Transverse colon (tissue), 4 donors: ENCODE measurements around the gene MGST1.

ENCODE experiments used
- EP300 ChIP-seq: sonication (generic); formaldehyde crosslinking; IDR thresholded peaks from one replicate; pipeline ENCODE4 v1.6.1; 2017; ENCODE audit warnings: antibody characterized with exemption, low read depth
- POLR2A ChIP-seq: fragments of 450-650 bp; IDR thresholded peaks from one replicate; pipeline ENCODE4 v1.6.1; 2016; ENCODE audit warnings: antibody characterized with exemption, mild to moderate bottlenecking, moderate library complexity
- POLR2AphosphoS5 ChIP-seq, 3 donors: sonication (generic); formaldehyde crosslinking; IDR thresholded peaks; one replicate each; pipeline ENCODE4 v1.6.1; 2016; ENCODE audit warnings: antibody characterized with exemption in 3 of 3
- TF ChIP-seq, protein P1 (sequence below), 5 experiments: fragments of 200-600 bp in 3 of 5; fragments of 450-650 bp in 2 of 5; sonication (generic) in 3 of 5; IDR thresholded peaks; 1 replicate in 2 of 5; 2 replicates in 3 of 5; pipeline ENCODE4 v1.5.1; 2016 to 2017; ENCODE audit warnings: antibody characterized with exemption in 5 of 5, inconsistent platforms in 3 of 5, mild to moderate bottlenecking in 2 of 5, moderate library complexity in 1 of 5

DNA sequence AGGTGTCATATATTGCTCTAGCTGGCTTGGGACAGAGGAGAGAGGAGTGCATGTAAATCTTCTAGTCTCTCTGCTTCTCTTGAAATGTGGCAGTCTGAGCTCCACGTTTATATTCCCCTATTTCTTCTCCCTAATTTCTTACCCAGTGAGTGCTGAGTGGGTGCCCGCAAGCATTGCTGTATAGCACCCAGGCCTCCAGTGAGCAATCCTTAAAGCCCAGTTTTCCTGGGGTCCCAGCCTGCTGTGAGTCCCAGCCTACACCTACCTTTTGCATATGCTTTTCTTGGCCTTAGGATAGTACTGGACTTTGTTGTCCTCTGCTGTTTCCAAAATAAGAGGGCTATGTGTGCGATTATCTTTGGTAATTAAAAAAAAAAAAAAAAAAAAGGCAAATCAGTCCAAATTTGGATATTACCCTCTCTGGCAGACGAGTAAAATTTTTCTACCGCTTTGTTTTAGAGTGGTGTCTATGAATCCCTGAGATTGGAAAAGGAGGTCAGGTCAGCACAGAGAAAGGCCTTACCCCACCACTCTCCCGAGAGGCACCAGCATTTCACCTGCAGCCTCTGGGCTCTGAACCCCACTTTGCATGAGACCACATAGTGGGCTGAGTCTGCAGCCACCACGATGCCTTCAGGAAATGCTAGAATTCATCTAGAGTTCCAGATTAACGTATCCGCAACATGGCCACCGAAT is 1.1 kb downstream of the MGST1 start:
- no peak for TF ChIP-seq POLR2A
- TF ChIP-seq, protein P1, sequence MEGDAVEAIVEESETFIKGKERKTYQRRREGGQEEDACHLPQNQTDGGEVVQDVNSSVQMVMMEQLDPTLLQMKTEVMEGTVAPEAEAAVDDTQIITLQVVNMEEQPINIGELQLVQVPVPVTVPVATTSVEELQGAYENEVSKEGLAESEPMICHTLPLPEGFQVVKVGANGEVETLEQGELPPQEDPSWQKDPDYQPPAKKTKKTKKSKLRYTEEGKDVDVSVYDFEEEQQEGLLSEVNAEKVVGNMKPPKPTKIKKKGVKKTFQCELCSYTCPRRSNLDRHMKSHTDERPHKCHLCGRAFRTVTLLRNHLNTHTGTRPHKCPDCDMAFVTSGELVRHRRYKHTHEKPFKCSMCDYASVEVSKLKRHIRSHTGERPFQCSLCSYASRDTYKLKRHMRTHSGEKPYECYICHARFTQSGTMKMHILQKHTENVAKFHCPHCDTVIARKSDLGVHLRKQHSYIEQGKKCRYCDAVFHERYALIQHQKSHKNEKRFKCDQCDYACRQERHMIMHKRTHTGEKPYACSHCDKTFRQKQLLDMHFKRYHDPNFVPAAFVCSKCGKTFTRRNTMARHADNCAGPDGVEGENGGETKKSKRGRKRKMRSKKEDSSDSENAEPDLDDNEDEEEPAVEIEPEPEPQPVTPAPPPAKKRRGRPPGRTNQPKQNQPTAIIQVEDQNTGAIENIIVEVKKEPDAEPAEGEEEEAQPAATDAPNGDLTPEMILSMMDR (IDR thresholded peaks at IDR 0.05), result no peak
- no peak for TF ChIP-seq EP300
- TF ChIP-seq POLR2AphosphoS5 (IDR thresholded peaks at IDR 0.05), result no peak
